ENCODE results near the gene TPD52L1.

Gene TPD52L1

DNA sequence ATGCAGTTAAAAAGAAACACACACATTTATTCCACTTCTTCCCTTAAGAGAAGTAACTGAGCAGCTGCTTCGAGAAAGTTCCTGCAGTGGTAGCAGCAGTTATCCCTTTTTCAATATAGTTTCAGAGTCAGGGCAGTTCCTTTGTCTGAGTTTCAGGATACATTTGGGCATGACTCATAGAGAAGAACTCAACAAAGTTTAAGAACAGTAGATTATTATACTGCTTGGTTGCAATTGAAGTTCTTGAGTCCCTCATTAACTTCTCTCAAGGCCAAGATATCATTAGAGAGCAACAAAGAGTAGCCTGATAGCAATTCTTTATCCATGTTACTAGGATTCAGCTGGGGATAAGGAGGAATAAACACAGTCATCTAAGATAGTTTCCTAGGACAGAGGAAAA lies 54.4 kb downstream of the TPD52L1 start:
- no peak for DNase-seq (ENCODE audit: low read depth in 1 of 2, low spot score in 1 of 2)

DNA sequence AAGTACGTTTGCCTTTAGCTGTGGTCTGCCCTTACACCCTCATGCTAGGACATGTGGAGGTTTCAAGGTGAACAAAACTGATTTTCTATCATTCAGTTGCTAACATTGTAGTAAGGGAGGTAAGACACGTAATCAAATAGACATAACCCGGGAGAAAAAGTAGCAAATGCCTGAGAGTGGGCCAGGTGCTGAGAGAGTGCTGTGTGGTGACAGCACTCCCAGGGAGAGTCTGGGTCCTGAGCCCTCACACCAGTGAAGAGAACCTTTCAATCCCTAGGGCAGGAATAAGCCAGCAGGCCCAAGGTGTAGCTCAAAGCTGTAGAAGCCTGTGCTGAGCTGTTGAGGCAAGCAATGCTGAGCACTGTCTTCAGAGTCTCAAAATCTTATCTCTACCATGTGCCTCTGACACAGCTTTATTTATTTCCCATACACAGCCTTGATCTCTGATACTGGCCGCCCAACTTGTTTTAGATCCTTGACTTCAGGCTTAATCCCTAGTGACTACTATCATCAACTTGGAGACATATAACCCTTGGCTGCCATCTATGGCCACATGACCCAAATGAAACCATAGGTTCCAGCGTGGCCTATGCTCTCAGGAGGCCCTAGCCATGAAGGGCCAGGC lies 55.2 kb downstream of the TPD52L1 start:
- DNase-seq (ENCODE audit: low read depth in 1 of 2, low spot score in 1 of 2) = no peak

DNA sequence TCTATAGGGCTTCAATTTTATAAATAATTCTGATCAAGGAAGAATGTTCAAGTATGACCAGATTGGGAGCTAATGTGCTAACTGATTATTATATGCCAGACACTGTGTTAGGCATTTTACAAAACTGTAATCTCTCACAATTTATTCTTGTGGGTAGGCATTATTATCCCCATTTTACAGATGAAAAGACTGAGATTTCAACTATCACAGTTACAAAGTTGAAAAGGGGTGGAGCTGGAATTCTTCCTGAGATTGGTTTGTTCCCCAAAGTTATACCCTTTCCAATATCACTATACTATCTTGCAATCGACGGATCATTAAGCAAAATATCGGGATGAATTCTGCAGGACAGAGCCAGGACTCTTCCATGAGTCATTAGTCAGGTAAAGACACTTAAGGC lies 57.1 kb downstream of the TPD52L1 start:
- DNase-seq (ENCODE audit: low read depth in 1 of 2, low spot score in 1 of 2) = no peak

DNA sequence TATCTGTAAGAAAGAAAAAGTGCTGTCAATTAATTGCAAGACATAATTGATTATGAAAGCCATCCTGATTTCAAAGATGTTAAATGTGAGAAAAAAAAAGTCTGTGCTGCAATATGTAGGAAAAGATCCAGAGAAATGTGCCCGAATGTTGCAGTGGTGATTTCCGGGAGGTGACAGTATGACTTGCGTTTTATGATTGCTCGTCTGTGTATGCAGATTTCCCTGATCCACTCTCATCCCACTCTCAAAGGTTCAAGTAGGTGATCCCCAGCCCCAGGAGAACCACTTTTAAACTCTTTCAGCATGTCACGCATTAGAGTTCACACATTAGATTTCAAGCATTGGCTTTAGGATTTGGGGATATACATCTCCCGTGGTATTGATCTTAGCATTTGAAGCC lies 57.8 kb downstream of the TPD52L1 start:
- DNase-seq (ENCODE audit: low read depth in 1 of 2, low spot score in 1 of 2) = no peak

DNA sequence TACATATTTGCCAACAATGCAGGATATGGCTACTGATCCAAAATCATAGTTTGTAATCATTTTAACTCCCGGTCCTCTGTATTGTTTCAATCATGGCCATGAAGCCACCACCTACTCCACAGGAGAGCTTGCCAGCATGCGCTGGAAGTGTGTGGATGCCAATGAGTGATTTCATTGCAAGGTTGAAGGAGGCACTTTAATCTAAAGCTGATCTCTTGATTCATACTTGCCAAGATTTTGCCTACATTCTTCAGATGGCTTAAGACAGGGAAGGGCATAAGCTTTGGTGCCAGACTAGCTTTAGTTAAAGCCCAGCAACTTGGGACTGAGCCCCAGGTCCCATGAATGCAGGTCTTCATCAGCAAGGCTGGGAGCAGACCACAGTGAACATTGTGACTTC lies 58.8 kb downstream of the TPD52L1 start:
- no peak for DNase-seq (ENCODE audit: low read depth in 1 of 2, low spot score in 1 of 2)

DNA sequence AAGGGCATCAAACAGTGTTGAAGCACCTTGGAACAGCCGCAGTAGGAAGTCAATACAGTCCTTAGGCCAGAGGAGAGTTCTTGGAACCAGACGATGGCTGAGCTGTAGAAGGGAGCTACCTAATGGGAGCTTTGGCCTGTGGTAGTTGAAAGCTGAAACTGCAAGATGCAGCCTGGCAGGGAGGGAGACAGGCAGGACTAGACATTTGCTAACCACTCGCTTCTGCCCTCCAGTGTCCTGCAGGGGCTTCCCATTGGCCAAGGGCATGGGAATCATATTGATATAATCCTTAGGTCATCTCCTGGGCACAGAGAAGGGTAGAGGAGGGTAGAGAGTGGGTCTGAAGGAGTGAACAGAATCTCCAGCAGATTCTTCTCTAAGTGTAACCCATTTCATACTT lies 60.4 kb downstream of the TPD52L1 start:
- DNase-seq (ENCODE audit: low read depth in 1 of 2, low spot score in 1 of 2) = no peak

DNA sequence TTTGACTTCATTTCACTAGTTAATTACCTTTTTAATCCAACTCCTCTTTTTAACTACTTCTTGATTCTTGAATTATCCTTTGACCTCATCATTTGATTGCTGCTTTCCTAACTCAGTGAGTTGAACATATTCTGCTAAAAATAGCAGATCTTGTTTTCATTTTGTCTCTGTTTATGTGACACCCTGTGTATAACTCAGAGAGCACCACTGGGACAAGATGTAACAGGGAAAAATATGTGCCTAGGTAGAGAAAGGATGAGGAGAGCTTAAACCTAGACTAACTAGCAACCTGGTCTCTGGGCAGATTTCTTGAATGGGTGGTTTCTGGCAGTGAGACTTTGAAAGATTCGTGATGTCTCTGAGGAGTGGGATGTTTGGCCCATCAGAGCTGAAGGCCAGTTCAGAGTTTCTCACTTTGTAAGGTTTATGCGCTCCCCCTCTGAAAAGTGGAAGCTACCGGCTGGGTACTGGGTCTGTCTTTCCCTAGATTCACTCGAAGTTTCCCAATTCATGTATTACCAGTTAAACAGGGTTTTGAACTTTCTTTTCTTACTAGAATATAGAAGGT lies 61.8 kb downstream of the TPD52L1 start:
- no peak for DNase-seq (ENCODE audit: low read depth in 1 of 2, low spot score in 1 of 2)

DNA sequence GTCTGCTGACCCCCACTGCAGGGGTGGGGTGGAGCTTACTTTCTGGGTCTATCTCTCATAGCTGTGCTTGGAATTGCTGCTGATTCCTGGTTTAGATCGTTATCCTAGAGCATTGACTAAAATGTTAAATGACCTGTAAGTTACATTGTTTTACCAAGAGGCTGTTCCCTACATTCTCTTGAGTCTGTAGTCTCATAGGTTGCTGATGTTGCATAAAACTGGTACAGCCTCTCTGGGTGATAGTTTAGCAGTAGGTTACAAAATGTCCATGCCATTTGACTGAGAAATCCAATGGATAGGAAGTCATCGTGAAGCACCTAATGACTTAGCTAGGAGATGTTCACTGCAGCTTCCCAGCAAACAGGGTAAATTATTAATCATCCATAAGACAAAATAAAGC lies 62.4 kb downstream of the TPD52L1 start:
- no peak for DNase-seq (ENCODE audit: low read depth in 1 of 2, low spot score in 1 of 2)

DNA sequence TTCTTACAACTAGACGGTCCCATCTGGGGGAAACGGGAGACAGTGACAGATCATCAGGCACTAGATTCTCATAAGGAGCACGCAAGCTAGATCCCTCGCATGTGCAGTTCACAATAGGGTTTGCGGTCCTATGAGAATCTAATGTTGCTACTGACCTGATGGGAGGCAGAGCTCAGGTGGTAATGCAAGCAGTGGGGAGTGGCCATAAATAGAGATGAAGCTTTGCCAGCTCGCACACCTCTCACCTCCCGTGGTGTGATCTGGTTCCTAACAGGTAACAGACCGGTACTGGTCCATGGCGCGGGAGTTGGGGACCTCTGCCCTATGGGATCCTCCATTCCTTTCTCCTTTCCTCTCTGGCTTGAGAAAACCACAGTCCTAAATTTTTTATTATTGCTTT lies 63.8 kb downstream of the TPD52L1 start:
- no peak for DNase-seq (ENCODE audit: low read depth in 1 of 2, low spot score in 1 of 2)

DNA sequence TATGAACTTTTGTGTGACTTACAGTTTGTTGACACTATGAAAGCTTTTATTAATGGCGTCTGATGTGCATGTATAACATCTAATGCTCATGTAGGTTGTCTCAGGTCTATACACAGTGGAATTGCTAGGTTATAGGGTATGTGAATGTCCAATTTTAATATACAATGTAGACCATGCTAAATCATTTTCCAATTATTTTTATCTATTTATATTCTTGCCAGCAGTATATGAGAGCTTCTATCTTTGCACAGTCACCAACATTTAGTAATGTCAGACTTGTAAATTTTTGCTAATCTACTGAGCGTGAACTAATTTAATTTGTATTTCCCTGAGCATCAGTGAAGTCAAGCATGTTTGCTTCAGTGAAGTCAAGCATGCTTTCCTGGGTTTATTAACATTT lies 64.4 kb downstream of the TPD52L1 start:
- DNase-seq (ENCODE audit: low read depth in 1 of 2, low spot score in 1 of 2) = no peak

DNA sequence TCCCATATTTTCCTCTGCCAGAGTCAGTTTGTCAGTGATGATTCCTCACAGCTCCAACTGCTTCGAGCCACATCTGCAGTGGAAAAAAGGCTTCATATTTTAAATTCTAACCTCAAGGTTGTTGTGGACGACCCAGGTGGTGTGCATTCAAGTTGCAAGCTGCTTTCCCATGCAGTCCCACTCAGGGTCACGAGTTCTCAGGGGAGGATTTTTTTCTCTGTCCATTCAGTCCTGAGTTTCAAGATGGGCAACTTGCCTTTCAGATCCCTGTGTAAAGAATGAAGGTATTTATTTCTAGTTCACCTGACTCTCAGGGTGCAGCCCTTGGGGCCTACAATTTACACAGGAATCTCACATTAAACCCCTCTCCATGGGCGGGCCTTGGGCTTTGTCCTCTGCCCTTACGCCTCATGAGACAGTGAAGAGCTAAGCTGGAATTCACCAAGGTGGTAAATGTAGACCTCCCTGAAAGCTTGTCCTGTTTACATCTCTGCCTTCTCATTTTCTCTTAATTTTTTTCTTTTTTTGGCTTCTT lies 65.9 kb downstream of the TPD52L1 start:
- no peak for DNase-seq (ENCODE audit: low read depth in 1 of 2, low spot score in 1 of 2)

DNA sequence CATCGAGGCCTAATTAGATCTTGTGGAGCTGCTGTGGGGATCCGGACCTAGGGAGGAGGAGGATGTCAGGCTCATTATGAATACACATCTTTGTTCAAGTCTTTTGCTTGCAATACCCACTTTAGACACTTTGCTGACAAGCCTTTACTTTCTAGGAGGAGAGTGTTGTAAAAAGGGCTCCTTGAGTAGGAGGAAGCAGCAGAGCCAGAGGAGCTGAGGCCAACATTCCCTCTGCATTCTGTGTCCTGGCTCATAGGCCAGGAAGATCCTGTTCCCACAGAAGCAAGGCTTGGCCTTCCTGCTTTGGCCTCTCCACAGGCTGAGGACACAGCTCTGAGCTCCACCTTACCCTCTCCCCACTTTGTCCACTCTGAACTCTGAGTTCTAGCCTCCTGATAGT lies 67.1 kb downstream of the TPD52L1 start:
- DNase-seq (ENCODE audit: low read depth in 1 of 2, low spot score in 1 of 2) = no peak

DNA sequence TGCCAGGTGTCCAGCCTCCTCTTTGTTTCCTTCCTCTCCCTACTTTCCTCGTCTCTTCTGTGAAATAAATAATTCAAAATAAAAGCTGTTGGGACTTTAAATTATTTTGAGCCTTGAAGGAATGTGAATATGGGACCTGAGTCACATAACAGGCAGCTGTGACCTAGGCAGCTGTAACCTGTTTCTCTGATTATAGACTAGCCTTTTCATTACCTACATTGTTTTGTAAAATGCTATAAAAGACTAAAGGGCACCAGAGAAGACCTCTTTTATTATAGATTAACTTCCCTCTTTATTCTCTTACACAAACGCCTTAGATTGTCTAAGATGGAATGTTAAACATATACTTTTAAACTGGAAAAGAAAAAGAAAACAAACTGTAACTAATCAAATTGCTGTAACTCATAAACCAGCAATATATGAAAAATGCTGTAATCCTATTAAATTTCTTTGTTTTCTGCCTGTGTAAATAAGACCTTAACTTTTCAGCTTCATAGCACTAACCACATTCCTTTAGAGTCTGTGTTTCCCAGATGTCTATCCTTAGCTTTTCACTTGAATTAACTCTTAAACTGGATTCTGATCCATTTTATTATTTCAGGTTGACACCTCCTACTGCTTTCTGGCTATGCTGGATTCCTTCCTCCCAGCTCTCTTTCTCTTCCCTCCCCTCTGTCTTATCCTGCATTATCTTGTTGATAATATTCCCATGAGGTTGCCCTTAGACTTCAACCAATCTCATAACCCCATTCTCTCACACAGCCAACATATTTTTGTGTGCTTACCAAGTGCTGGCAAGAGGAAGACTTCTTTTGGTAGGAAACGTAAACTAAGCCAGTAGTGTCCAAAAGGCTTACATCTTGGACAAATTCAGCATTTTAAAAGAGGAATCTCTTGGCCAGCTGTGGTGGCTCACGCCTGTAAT lies 69.2 kb downstream of the TPD52L1 start:
- DNase-seq (ENCODE audit: low read depth in 1 of 2, low spot score in 1 of 2) = no peak

DNA sequence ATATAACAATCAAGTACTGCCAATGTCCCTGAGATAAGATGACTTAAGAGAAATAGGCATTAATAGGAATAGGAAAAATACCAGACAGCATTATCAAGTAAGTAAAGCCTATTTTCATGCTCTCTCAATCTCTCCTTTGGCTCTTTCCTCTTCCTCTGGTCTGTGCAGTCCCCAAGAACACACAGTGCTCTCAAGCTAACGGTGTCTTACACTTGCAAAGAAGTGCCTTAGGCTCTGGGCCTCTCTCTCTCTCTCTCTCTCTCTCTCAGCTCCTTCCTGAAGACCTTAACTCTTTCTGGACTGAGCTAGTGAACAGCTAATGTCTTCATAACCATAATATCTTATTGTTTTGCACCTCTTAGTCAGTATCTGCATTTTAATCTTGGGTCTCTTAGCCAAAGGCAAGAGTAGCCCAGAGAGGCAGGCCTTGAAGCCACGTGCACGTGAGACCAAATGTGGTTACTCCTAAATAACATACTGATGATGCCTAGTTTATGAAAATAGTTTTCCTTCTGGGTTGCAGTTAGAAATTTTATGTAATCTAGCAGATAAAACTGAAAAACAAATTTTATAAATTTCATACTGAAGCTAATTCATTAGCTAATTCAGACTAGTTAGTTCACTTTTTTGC lies 70.8 kb downstream of the TPD52L1 start:
- no peak for DNase-seq (ENCODE audit: low read depth in 1 of 2, low spot score in 1 of 2)

DNA sequence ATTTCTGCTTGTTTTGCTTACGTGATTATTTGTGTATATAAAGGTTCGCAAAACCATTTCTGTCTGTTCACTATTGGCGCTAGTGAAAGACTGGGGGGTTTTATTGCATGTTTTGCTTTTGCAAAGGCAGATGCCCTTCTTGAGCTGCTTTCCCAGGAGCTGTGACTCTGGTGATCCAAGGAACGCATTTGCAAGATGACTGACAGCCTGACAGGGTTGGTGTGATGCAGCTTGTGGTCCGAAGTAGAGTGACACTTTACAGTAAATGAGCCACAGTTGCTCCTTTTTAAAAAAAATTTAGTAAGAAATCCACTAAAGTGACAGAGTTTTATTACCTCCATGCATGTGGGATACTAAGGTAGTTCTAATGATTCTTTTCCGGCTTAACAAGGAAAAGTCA lies 73.7 kb downstream of the TPD52L1 start:
- no peak for DNase-seq (ENCODE audit: low read depth in 1 of 2, low spot score in 1 of 2)

DNA sequence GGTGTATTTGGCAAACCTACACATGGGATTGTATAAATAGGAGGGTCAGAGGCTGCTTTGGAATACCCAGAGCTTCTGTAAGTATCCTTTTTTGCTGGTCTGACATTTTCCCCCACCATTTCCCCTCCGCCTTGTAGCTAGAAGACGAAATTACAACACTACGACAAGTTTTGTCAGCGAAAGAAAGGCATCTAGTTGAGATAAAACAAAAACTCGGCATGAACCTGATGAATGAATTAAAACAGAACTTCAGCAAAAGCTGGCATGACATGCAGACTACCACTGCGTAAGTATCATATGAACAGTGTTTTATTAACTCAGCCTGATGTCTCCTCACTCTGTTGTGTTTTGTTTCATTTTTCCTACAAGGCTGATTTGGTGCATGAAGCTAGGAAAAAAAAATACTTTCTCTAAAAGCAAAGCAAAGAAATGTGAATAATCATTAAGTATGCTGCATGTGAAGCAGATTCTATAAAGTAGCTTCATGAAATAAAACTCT lies 75.5 kb downstream of the TPD52L1 start:
- DNase-seq (ENCODE audit: low read depth in 1 of 2, low spot score in 1 of 2) = no peak

DNA sequence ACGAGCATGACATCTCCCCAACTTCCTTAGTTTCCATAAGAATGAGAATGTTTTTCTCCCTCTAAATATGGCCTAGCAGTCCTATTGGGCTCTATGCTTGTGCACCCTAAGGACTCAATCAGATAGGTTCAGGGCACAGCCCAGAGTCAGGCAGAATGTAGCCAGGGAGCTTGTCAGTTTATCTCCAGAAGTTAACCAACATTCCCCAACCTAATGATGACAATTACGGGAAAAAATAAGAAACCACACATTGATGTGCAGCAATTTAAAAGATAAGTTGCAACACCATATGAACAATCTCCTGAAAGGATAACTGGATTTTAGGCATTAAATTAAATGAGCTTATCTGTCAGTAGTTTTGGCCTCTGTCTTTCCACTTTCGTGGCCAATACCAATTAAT lies 77.1 kb downstream of the TPD52L1 start:
- no peak for DNase-seq (ENCODE audit: low read depth in 1 of 2, low spot score in 1 of 2)

DNA sequence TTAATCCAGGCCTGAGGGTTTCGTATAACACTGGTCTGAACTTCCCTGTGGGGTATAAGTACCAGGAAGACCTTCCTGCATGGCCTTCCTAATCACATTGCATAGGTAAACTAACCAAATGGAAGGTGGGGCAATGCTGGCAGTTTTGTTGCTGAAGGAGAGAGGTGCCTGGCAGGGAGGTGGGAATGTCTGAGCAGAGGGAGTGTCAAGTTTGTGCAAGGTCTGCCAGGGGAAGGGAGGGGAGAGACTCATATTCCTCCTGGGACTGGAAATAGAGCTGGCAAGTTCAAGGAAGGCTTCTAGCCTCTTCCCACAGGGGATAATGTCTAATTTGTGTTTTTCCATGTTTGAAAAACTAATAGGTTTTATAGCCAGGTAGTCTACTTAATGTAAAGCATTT lies 77.6 kb downstream of the TPD52L1 start:
- DNase-seq (ENCODE audit: low read depth in 1 of 2, low spot score in 1 of 2) = no peak

DNA sequence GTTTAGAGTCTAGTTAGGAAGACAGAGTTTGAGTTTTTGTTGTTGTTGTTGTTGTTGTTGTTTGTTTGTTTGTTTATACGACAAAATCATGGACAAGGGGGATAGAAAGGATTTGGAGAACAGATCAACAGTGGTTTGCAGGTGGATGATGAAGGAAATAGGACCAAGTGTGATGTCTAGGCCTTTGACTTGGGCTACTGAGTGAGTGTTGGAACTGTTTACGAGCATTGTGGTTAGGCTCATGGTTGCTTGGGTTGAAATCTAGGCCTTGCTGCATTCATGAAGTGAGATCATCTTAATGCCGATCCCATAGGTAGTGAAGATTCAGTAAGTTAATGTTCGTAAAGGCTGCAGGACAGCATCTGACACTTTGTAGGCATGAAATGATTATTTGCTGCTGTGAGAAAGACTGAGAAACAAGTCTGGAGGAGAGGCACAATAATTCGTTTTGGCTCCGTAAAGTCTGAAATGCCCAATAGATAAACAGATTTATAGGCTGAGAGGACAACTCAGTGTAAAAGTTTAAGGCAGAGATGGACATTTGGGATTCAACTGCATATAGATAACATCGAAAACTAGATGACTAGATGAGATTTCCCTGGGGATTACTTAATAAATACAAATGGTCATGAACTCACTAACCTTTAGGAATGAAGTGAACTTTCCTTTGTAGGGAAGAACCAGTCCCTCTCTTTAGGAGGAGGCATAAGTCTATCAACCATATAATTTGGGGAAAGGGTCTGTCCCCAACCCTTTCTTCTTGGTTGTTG lies 78.2 kb downstream of the TPD52L1 start:
- DNase-seq (ENCODE audit: low read depth in 1 of 2, low spot score in 1 of 2) = no peak

DNA sequence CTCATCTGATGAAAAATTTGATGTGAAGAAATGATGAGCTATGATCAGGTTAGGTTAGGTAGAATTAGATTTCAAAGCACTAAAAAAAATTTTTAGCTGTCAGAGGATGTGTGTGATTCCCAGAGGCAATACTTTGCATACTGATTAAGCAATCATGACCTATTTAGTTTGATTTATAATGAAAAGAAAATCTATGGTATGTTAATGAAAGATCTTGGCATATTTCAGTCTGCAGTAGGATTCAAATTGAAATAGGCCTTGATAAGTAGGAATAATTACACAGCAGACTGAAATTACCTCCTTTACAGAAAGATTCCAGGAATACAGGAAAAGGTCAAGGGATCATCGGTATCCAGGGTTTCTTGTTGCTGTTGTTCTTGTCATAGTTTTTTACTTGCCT lies 78.9 kb downstream of the TPD52L1 start:
- no peak for DNase-seq (ENCODE audit: low read depth in 1 of 2, low spot score in 1 of 2)

DNA sequence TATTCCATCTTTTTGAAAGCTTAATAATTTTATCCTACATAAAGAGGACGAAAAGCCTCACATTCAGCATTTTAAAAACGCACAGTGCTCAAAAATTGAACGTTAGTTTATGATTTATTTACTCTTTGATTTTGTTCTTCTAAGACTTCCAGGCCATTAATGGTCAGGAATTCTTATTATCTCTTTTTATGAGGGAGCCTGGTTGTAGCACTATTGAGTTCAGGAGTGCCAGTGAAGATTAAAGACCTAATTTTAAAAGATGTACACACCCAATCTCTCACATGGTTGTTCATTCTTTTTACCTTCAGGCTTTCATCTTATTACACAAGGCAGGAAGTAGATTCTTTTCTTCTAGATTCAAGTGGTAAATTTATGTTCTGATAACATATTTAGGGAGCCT lies 79.6 kb downstream of the TPD52L1 start:
- no peak for DNase-seq (ENCODE audit: low read depth in 1 of 2, low spot score in 1 of 2)

All from stimulated activated CD4-positive, alpha-beta T cell treated with anti-CD3 and anti-CD28 coated beads, Interleukin-15, amount 100 ng/mL, for 1 hour (primary cell).